Neural crest cell (in vitro differentiated cells): ENCODE measurements around the gene COMMD9. TPM values are rescaled to one million over a fixed set of nuclear protein-coding genes. Genes with fewer than 3 reads are reported as not detected.

Experiments used
- DNase-seq: peaks from one replicate; pipeline ENCODE4 v3.0.0; 2021; ENCODE audit warnings: low read depth, mixed read lengths, low spot score
- H3K27ac Mint-ChIP-seq: one replicate; pipeline ENCODE4 v1.8.0; 2021; ENCODE audit warnings: mild to moderate bottlenecking, mixed read lengths; ENCODE audit not compliant: unreplicated experiment
- H3K27me3 Mint-ChIP-seq: 2 replicates; pipeline ENCODE4 v1.8.0; 2021; ENCODE audit warnings: low read depth, mild to moderate bottlenecking, mixed read lengths
- H3K36me3 Mint-ChIP-seq: 2 replicates; pipeline ENCODE4 v1.8.0; 2021; ENCODE audit warnings: low read depth, mild to moderate bottlenecking, mixed read lengths
- H3K4me1 Mint-ChIP-seq: 2 replicates; pipeline ENCODE4 v1.8.0; 2021; ENCODE audit warnings: mixed read lengths
- H3K4me3 Mint-ChIP-seq: one replicate; pipeline ENCODE4 v1.8.0; 2021; ENCODE audit warnings: mild to moderate bottlenecking, mixed read lengths
- H3K9me3 Mint-ChIP-seq: 2 replicates; pipeline ENCODE4 v1.8.0; 2021; ENCODE audit warnings: mixed read lengths
- CTCF ChIP-seq: fragments of 200-600 bp; sonication (generic); conservative IDR thresholded peaks from 2 replicates; pipeline ENCODE4 v1.5.0; 2021; ENCODE audit warnings: antibody characterized with exemption, mild to moderate bottlenecking
- long read RNA-seq: library from polyadenylated mRNA; unstranded; transcript quantifications from one replicate; pipeline ENCODE4 v2.0.0, GENCODE V29; 2020
- total RNA-seq: library from RNA; stranded (reverse); gene quantifications from 2 replicates; pipeline ENCODE4 v1.2.1, GENCODE V29; 2021

Gene COMMD9
- 77.4 and 85.8 TPM in 2 replicates for total RNA-seq
- long read RNA-seq, transcript COMMD9-201 (6 exons, 2,954 nt): major isoform, 120 of 139 reads
- long read RNA-seq, partial matches to known transcripts: 3 of 139 reads
- long read RNA-seq, other reads (novel, unspliced or antisense): 14 of 139 reads

- peak within 1 kb of the TSS; percentile 95 for H3K4me3 Mint-ChIP-seq
- H3K27me3 Mint-ChIP-seq: peaks cover 20% of the 10 kb centered on the region
- DNase-seq: peak; percentile 89
- peaks cover 25% of the 10 kb centered on the region for H3K4me1 Mint-ChIP-seq
- H3K27ac Mint-ChIP-seq: peak within 1 kb of the TSS; percentile 97
- H3K9me3 Mint-ChIP-seq: no peaks in the 10 kb centered on the region
- no peaks in the 10 kb centered on the region for H3K36me3 Mint-ChIP-seq
- no peak for TF ChIP-seq CTCF
Observed at GRCh38 chr11:36289226-36289852, at the start of gene COMMD9. Gene COMMD9, minus strand, starts transcription at chr11:36289424. Its CDS starts 12 bp downstream, at chr11:36289412.

- no peak for TF ChIP-seq CTCF
- Mint-ChIP-seq H3K27me3 (no peaks in the 10 kb centered on the region), H3K27ac (no peak overlapping the region), H3K9me3 (peaks cover 4% of the 10 kb centered on the region), H3K4me1 (no peaks in the 10 kb centered on the region), H3K36me3 (no peaks in the 10 kb centered on the region), H3K4me3 (no peak overlapping the region)
- DNase-seq: no peak
Observed at GRCh38 chr11:36333897-36334296, 44.7 kb upstream of the COMMD9 start.

- no peaks in the 10 kb centered on the region for H3K4me1 Mint-ChIP-seq
- no peaks in the 10 kb centered on the region for H3K36me3 Mint-ChIP-seq
- DNase-seq: no peak
- peaks cover 4% of the 10 kb centered on the region for H3K9me3 Mint-ChIP-seq
- H3K27me3 Mint-ChIP-seq: no peaks in the 10 kb centered on the region
- TF ChIP-seq CTCF: no peak
- no peak overlapping the region for H3K27ac Mint-ChIP-seq
- H3K4me3 Mint-ChIP-seq: no peak overlapping the region
Observed at GRCh38 chr11:36333468-36333867, 44.2 kb upstream of the COMMD9 start.

DNA sequence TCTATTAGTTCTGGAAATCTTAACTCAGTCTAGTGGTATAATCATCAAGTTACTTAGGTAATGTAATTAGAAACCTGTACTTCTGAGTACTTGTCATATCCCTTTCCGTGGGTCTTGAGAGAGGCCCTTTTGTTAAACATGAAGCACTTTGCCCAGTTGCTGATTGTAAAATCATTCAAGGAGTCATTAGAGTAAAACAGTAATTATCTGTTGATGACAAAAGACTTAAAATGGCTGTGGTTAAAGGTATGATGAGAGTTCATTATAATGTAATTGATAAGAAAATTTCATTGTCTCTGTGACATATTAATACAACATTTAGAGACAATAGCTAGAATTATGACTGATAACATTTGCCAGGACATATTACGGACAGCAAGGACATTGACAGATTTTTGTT, 41.2 kb upstream of the COMMD9 start:
- Mint-ChIP-seq H3K36me3 (no peaks in the 10 kb centered on the region), H3K4me1 (no peaks in the 10 kb centered on the region), H3K27me3 (no peaks in the 10 kb centered on the region), H3K9me3 (peaks cover 4% of the 10 kb centered on the region), H3K4me3 (no peak overlapping the region), H3K27ac (no peak overlapping the region)
- no peak for DNase-seq
- no peak for TF ChIP-seq CTCF

DNA sequence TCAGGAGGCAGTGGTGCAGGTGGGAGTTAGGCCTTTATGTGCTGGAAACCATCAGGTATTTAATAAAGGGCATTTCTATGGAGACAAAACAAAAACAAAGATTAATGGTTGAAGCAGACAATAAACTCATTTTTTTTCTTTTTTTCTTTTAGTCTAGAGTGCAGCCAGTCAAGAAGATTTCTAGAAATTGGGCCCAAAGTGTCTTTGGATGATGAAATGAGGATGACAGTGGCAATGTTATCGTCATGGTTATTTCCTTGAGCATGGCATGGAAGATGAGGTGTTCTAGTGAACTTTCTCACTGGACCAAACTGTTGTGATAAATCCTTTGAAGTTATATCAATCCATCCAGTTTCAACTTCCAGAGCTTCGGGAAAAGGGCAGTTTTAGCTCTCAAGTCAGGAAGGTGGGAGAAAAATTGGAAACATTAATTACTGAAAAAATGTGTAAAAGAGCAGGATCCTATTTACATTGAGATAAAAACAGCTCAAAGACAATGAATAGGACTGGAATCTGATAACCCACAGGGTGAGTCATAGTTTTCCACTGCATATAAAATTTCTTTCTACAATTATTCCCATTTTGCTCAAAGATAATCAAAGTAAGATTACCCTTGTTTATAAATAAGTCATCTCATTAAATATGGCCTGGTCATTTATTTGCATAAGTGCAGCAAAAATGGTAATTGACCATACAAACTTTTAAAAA, 39.9 kb upstream of the COMMD9 start:
- Mint-ChIP-seq H3K36me3 (no peaks in the 10 kb centered on the region), H3K27me3 (no peaks in the 10 kb centered on the region), H3K4me3 (no peak overlapping the region), H3K9me3 (peaks cover 4% of the 10 kb centered on the region), H3K4me1 (no peaks in the 10 kb centered on the region), H3K27ac (no peak overlapping the region)
- DNase-seq: no peak
- no peak for TF ChIP-seq CTCF
